ENCODE measurements around the gene CCDC182. TPM values are rescaled to one million over a fixed set of nuclear protein-coding genes. Genes with fewer than 3 reads are reported as not detected.

Gene CCDC182
- total RNA-seq, 1 donor from 2014 or later = not detected

DNA sequence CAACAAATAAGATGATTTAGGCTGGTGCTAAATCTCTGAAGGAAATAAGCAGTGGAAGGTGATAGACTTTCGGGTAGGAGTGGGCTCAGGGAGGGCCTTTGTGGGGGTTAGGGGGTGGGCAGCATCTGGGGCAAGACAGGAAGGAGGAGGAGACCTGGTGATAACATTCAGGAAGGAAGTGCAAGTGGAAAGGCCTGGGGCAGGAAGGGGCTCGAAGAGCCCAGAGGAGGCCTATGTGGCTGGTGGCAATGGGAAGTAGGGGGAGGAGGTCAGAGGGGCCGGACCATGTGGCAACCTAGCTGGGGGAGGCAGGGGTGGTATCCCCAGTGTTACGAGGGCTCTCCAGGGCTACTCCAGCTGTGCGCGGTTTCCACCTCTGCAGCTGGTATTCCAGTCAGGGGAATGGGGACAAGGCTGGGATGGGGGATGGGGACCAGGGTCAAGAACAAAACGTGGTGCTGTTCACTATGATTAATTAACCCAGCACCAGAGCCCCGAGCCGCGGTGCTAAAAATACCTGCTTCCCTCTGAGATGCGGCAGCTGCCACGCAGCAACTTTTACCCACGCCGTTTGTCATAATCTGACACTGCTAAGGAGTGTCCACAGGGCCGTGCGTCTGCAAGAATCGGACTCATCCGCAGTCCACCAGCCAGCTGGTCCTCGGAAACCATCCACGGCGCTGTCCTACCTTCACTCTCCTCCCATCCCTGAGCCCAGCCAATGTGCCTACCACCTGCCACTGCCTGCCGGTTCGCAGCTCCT is 5.2 kb upstream of the CCDC182 start:
- Histone ChIP-seq H3K36me3 (ENCODE audit: control insufficient read depth, insufficient read depth, low read length) (no peaks in the 10 kb centered on the region), H3K27me3 (ENCODE audit: control insufficient read depth, insufficient read depth, low read length) (peaks cover 3% of the 10 kb centered on the region), H3K4me3 (ENCODE audit: low read depth, low read length) (no peak overlapping the region)
- DNase-seq (ENCODE audit: low read depth) (no peak), FAIRE-seq (no peak)
- TF ChIP-seq CTCF (IDR thresholded peaks at IDR 0.05; ENCODE audit: insufficient read depth, low read length, severe bottlenecking) = no peak

- DNase-seq (ENCODE audit: low read depth) = no peak
- TF ChIP-seq CTCF (IDR thresholded peaks at IDR 0.05; ENCODE audit: insufficient read depth, low read length, severe bottlenecking) = no peak
- no peak overlapping the region for H3K4me3 ChIP-seq (ENCODE audit: low read depth, low read length)
- H3K36me3 ChIP-seq (ENCODE audit: control insufficient read depth, insufficient read depth, low read length) = no peaks in the 10 kb centered on the region
- H3K27me3 ChIP-seq (ENCODE audit: control insufficient read depth, insufficient read depth, low read length) = peaks cover 3% of the 10 kb centered on the region
- no peak for FAIRE-seq
Measured at GRCh38 chr17:57749701-57750100, 4.6 kb upstream of the CCDC182 start.

- Histone ChIP-seq H3K4me3 (ENCODE audit: low read depth, low read length) (no peak overlapping the region), H3K27me3 (ENCODE audit: control insufficient read depth, insufficient read depth, low read length) (peaks cover 6% of the 10 kb centered on the region), H3K36me3 (ENCODE audit: control insufficient read depth, insufficient read depth, low read length) (no peaks in the 10 kb centered on the region)
- DNase-seq (ENCODE audit: low read depth) (peak; percentile 59), FAIRE-seq (no peak)
- peak; percentile 71 for TF ChIP-seq CTCF (IDR thresholded peaks at IDR 0.05; ENCODE audit: insufficient read depth, low read length, severe bottlenecking)
Measured at GRCh38 chr17:57747221-57748017, 2.3 kb upstream of the CCDC182 start.

GRCh38 chr17:57746221-57746620 is 1.1 kb upstream of the CCDC182 start:
- H3K4me3 ChIP-seq (ENCODE audit: low read depth, low read length) = no peak overlapping the region
- peaks cover 6% of the 10 kb centered on the region for H3K27me3 ChIP-seq (ENCODE audit: control insufficient read depth, insufficient read depth, low read length)
- no peak for TF ChIP-seq CTCF (IDR thresholded peaks at IDR 0.05; ENCODE audit: insufficient read depth, low read length, severe bottlenecking)
- DNase-seq (ENCODE audit: low read depth) (no peak), FAIRE-seq (no peak)
- H3K36me3 ChIP-seq (ENCODE audit: control insufficient read depth, insufficient read depth, low read length) = no peaks in the 10 kb centered on the region

GRCh38 chr17:57744195-57745170 is 616 bp downstream of the CCDC182 start:
- DNase-seq (ENCODE audit: low read depth) (no peak), FAIRE-seq (no peak)
- Histone ChIP-seq H3K4me3 (ENCODE audit: low read depth, low read length) (no peak overlapping the region), H3K36me3 (ENCODE audit: control insufficient read depth, insufficient read depth, low read length) (no peaks in the 10 kb centered on the region), H3K27me3 (ENCODE audit: control insufficient read depth, insufficient read depth, low read length) (peaks cover 6% of the 10 kb centered on the region)
- TF ChIP-seq CTCF (IDR thresholded peaks at IDR 0.05; ENCODE audit: insufficient read depth, low read length, severe bottlenecking) = no peak
